Stromal cell of bone marrow (primary cell): ENCODE data around the gene SH3RF1.
A peak's percentile ranks its signal among the peaks of the same experiment; 100 is the strongest.

Experiments used
- DNase-seq: peaks from one replicate; pipeline ENCODE4 v3.0.0-alpha.2; 2012; ENCODE audit warnings: low read depth

SH3RF1 gene

GRCh38 chr4:169163495-169163894 is 107.3 kb downstream of the SH3RF1 start:
- no peak for DNase-seq

- DNase-seq = peak; percentile 40
These were observed 109.9 kb downstream of the SH3RF1 start for GRCh38 chr4:169160825-169161224.

- no peak for DNase-seq
These were observed 111.1 kb downstream of the SH3RF1 start for GRCh38 chr4:169159624-169160171.

GRCh38 chr4:169158861-169159260 is 111.9 kb downstream of the SH3RF1 start:
- no peak for DNase-seq

GRCh38 chr4:169158046-169158445 is 112.7 kb downstream of the SH3RF1 start:
- DNase-seq = no peak

GRCh38 chr4:169156392-169156791 is 114.4 kb downstream of the SH3RF1 start:
- no peak for DNase-seq

GRCh38 chr4:169154121-169154520 is 116.6 kb downstream of the SH3RF1 start:
- no peak for DNase-seq

GRCh38 chr4:169153481-169154087 is 117.2 kb downstream of the SH3RF1 start:
- DNase-seq = no peak

DNA sequence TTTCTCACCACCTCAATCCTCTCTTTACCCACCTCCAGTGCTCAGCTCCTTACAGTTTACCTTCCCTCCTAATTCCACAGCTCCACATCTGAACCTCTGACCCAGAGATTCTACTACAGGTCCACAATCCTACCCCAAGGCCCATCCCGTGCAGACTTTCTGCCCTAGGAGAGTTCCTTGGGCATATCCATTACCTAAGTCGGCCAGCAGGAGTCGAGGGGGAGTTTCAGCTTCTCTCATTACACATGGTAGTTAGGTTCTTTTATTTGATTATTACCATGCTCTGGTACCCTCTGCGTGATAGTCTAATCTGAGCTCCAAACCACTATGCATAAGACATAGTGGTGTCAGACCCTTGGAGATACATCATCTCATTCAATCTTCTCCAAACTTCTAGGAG is 117.9 kb downstream of the SH3RF1 start:
- no peak for DNase-seq

GRCh38 chr4:169152098-169152497 is 118.7 kb downstream of the SH3RF1 start:
- no peak for DNase-seq

- peak; percentile 72 for DNase-seq
These were observed 119.1 kb downstream of the SH3RF1 start for GRCh38 chr4:169151671-169152070.

GRCh38 chr4:169150806-169151205 is 120.0 kb downstream of the SH3RF1 start:
- no peak for DNase-seq

DNA sequence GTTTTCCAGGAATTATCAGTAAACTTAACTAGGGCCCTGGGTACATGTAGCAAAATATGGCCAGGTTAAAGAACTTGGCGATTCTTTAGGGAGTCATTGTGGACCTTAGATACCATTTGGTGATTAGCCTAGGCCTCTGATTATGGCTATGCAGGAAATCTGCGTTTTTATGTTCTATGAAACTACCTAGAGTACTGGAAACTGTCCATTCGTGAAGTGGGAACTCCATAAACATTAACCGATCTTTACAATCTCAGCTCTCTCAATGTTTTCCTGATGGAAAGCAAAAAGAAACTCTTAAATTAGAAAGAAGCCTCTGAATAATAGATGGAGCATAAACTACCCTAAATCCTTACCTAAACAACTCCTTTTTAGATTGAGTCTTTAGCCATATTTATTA is 121.9 kb downstream of the SH3RF1 start:
- DNase-seq = no peak

- no peak for DNase-seq
These were observed 123.6 kb downstream of the SH3RF1 start for GRCh38 chr4:169147191-169147590.

GRCh38 chr4:169144061-169144600 is 126.6 kb downstream of the SH3RF1 start:
- no peak for DNase-seq

DNA sequence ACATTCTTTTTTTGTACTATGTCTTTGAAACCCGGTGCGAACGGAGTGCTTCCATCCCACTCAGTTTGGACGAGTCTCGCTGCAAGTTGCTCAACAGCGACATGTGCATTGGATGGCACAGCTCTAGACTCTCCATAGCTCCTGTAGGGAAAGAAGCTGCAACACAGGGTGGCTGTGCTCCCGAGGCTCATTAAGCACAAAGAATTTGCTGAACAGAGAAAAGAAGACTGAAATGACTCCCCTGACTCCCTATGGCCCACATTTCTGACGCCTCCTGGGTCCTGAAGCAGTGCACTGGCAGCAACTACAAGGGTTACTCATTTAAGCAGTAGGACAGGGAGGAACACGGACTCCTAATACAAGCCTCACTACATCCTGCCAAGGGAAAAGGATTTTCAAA is 127.4 kb downstream of the SH3RF1 start:
- no peak for DNase-seq

GRCh38 chr4:169142906-169143305 is 127.8 kb downstream of the SH3RF1 start:
- DNase-seq = no peak

- no peak for DNase-seq
These were observed 128.4 kb downstream of the SH3RF1 start for GRCh38 chr4:169142391-169142790.

GRCh38 chr4:169139021-169139420 is 131.7 kb downstream of the SH3RF1 start:
- no peak for DNase-seq

DNA sequence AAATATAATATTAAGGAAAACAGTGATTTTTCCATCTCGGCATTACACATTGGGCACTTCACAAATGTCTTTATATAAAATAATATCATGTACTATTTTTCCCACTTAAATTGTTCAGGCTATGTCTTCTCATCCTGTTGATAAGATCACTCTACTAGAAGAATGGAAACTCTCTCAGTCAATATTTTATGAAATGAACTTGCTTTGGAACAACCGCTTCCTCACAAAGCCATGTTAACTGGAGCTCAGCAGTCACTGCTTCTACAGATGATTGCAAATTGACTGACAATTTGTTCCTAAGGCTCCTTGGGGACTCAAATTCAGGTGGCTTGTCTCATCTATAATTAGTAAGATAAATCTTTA is 133.2 kb downstream of the SH3RF1 start:
- no peak for DNase-seq

GRCh38 chr4:169136796-169137557 is 133.8 kb downstream of the SH3RF1 start:
- no peak for DNase-seq

GRCh38 chr4:169136330-169136729 is 134.4 kb downstream of the SH3RF1 start:
- no peak for DNase-seq

DNA sequence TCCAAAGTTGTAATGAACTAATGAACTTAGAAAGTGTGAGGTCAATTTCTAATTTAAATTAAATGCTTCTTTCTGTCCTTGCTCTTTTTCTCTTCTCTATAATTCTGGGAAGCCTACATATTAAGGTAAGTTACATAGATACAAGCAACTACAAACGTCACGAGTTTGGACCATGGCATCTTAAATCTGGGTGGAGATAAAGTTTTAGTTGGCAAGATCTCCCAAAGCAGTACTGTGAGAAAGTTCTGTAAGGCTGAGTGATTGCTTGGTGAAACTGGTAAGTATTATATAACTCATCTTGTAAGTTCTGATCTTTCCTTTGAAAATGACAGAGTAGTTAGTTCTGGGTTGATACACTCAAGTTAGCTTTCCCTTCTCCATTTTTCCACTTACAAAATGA is 135.0 kb downstream of the SH3RF1 start:
- no peak for DNase-seq
